ENCODE results near the gene DSG1. TPM values are rescaled to one million over a fixed set of nuclear protein-coding genes. Genes with fewer than 3 reads are reported as not detected.

DSG1 gene
- total and polyA plus RNA-seq, 2 of the 13 experiments (the other 11 are each of a cell fraction or from before 2014, with no cell fraction given) = 0.04 TPM; not detected in 1

GRCh38 chr18:31396796-31397612 lies 79.0 kb downstream of the DSG1 start (continued):
- TF ChIP-seq TFAP4 (IDR thresholded peaks at IDR 0.05; ENCODE audit: borderline replicate concordance, low read depth) (0 out of 2 replicates have a peak, but pooled peaks have one; percentile 7), PPARG (CRISPR knock-in tag; conservative IDR thresholded peaks at IDR 0.05) (peak; percentile 100), MED13 (CRISPR knock-in tag; IDR thresholded peaks at IDR 0.05) (no peak), ZNF572 (CRISPR knock-in tag; IDR thresholded peaks at IDR 0.05) (no peak), ATF7-NPFF (CRISPR knock-in tag; IDR thresholded peaks at IDR 0.05; ENCODE audit: low read depth) (no peak), ZNF546 (CRISPR knock-in tag; conservative IDR thresholded peaks at IDR 0.05) (no peak), ZNF770 (CRISPR knock-in tag; IDR thresholded peaks at IDR 0.05) (no peak), SP140L (CRISPR knock-in tag; IDR thresholded peaks at IDR 0.05; ENCODE audit: borderline replicate concordance) (no peak), ARID3A (IDR thresholded peaks at IDR 0.05; ENCODE audit: low read depth, low read length) (peak; percentile 43; the same call in 1 of the 2 replicates), ZNF512B (CRISPR knock-in tag; IDR thresholded peaks at IDR 0.05; ENCODE audit: borderline replicate concordance) (no peak), ARNT2 (CRISPR knock-in tag; IDR thresholded peaks at IDR 0.05; ENCODE audit: low read depth) (0 out of 2 replicates have a peak, but pooled peaks have one; percentile 24), GATA4 (IDR thresholded peaks at IDR 0.05; ENCODE audit: borderline replicate concordance, low read depth) (peak; percentile 62; the same call in 1 of the 2 replicates), ZNF280B (CRISPR knock-in tag; IDR thresholded peaks at IDR 0.05; ENCODE audit: borderline replicate concordance) (no peak), ZNF124 (CRISPR knock-in tag; IDR thresholded peaks at IDR 0.05) (no peak), FOXM1 (CRISPR knock-in tag; IDR thresholded peaks at IDR 0.05) (no peak), ZNF841 (CRISPR knock-in tag; IDR thresholded peaks at IDR 0.05; ENCODE audit: borderline replicate concordance) (no peak), ZNF749 (CRISPR knock-in tag; IDR thresholded peaks at IDR 0.05; ENCODE audit: borderline replicate concordance) (no peak), MXD1 (CRISPR knock-in tag; IDR thresholded peaks at IDR 0.05) (no peak), HMG20B (CRISPR knock-in tag; conservative IDR thresholded peaks at IDR 0.05) (0 out of 2 replicates have a peak, but pooled peaks have one; percentile 19)
